Activated T-helper 1 cell treated with anti-CD3 and anti-CD28 coated beads, Interleukin-12 subunit alpha, Interleukin-12 subunit beta, Interleukin-2, Interleukin-4 antibody, amounts not matched to agents 30 ng/mL and 10 ng/mL and 1 ng/mL, durations not matched to agents 14 hours and 24 hours and 36 hours (primary cell): ENCODE data around the gene RPS16. TPM values are rescaled to one million over a fixed set of nuclear protein-coding genes. Genes with fewer than 3 reads are reported as not detected.

Source experiments
- DNase-seq: peaks from one replicate; pipeline ENCODE4 v3.0.0; 2021; ENCODE audit warnings: low spot score
- H3K27ac Mint-ChIP-seq: one replicate; pipeline ENCODE4 v1.8.0; 2021; ENCODE audit warnings: mild to moderate bottlenecking, mixed read lengths
- H3K27me3 Mint-ChIP-seq: one replicate; pipeline ENCODE4 v1.8.0; 2022; ENCODE audit warnings: mild to moderate bottlenecking, moderate library complexity, mixed read lengths; ENCODE audit not compliant: insufficient read depth
- H3K36me3 Mint-ChIP-seq: one replicate; pipeline ENCODE4 v1.8.0; 2021; ENCODE audit warnings: low read depth, mixed read lengths
- H3K4me1 Mint-ChIP-seq: one replicate; pipeline ENCODE4 v1.8.0; 2021; ENCODE audit warnings: low read depth, mixed read lengths
- H3K4me3 Mint-ChIP-seq: one replicate; pipeline ENCODE4 v1.8.0; 2021; ENCODE audit warnings: mild to moderate bottlenecking, moderate library complexity, mixed read lengths
- H3K9me3 Mint-ChIP-seq: one replicate; pipeline ENCODE4 v1.8.0; 2021; ENCODE audit warnings: mixed read lengths
- intact Hi-C: fragments of 100-400 bp; cut with micrococcal nuclease; formaldehyde crosslinking; loops from one replicate; pipeline ENCODE4 v1.15.1; 2024
- total RNA-seq: library from RNA; stranded (reverse); gene quantifications from 2 replicates; pipeline ENCODE4 v1.2.3, GENCODE V29; 2022

RPS16 gene
- total RNA-seq, 1 donor from 2014 or later = 2,532 TPM

GRCh38 chr19:39445196-39446111 lies 9.7 kb upstream of the RPS16 start, which contains the start of gene SUPT5H:
SUPT5H (plus strand) TSS chr19:39445582; CDS start chr19:39445891, 309 bp downstream.
- peak within 1 kb of the TSS; percentile 94 for H3K27ac Mint-ChIP-seq
- peak within 1 kb of the TSS; percentile 91 for H3K4me3 Mint-ChIP-seq
- peak; percentile 97 for DNase-seq
- H3K9me3 Mint-ChIP-seq = no peaks in the 10 kb centered on the region
- intact Hi-C loops = loop anchor here (1.0 to 10.0 kb wide), 11 partner anchors 9 to 645 kb away; partner anchors contain the start of genes EID2, EID2B, FBL and MED29
- H3K4me1 Mint-ChIP-seq = peaks cover 41% of the 10 kb centered on the region
- H3K36me3 Mint-ChIP-seq = peaks cover 27% of the 10 kb centered on the region
- no peaks in the 10 kb centered on the region for H3K27me3 Mint-ChIP-seq

DNA sequence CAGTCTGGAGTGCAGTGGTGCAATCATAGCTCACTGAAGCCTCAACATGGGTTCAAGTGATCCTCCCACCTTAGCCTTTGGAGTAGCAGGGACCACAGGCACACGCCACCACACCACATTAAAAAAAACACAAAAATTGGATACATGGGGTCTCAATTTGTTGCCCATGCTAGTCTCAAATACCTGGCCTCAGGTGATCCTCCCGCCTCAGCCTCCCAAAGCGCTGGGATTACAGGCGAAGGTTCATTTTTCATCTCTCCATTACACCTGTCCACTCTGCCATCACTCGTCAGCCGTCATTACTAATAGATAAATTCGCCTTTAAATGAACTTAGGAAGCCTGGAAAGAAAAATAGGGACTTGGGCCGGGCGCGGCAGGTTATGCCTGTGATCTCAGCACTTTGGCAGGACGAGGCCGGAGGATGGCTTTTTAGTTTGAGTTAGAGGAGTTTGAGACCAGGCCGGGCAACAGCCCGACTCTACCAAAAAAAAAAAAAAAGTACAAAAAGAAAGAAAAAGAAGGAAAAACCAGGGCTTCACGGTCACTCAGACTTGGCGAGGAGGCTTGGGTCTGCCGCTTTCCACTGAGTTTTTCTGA lies 8.9 kb upstream of the RPS16 start:
- DNase-seq = no peak
- intact Hi-C loops = loop anchor here (1.0 to 10.0 kb wide), 11 partner anchors 8 to 646 kb away; partner anchors contain the start of genes EID2, EID2B, FBL and MED29
- Mint-ChIP-seq H3K27me3 (no peaks in the 10 kb centered on the region), H3K4me1 (peaks cover 33% of the 10 kb centered on the region), H3K9me3 (no peaks in the 10 kb centered on the region), H3K36me3 (peaks cover 27% of the 10 kb centered on the region), H3K4me3 (peak overlapping the region; percentile 91), H3K27ac (peak overlapping the region; percentile 94)

DNA sequence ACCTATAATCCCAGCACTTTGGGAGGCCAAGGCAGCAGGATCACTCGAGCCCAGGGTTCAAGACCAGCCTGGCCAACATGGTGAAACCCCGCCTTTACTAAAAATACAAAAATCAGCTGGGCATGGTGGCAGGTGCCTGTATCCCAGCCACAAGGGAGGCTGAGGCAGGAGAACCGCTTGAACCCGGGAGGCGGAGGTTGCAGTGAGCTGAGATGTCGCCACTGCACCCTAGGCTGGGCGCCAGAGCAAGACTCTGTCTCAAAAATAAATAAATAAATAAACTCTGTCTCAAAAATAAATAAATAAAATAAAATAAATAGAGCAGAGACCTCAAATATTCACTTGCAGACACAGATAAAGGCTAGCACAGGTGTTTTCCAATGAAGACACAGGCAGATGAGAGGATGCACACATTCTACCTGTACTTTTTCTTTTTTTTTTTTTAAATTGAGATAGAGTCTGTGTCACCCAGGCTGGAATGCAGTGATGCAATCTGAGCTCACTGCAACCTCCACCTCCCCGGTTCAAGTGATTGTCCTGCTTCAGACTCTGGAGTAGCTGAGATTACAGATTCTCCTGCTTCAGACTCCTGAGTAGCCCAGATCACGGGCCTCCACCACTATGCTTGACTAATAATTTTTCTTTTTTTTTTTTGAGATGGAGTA lies 2.7 kb upstream of the RPS16 start:
- H3K9me3 Mint-ChIP-seq = no peaks in the 10 kb centered on the region
- H3K27ac Mint-ChIP-seq = no peak overlapping the region
- H3K4me1 Mint-ChIP-seq = peaks cover 25% of the 10 kb centered on the region
- peaks cover 22% of the 10 kb centered on the region for H3K36me3 Mint-ChIP-seq
- no peak overlapping the region for H3K4me3 Mint-ChIP-seq
- H3K27me3 Mint-ChIP-seq = no peaks in the 10 kb centered on the region
- no peak for DNase-seq
- intact Hi-C loops = loop anchor here (10.0 kb wide), 1 partner anchor 846 kb away; the partner anchor contains the start of gene AKT2

DNA sequence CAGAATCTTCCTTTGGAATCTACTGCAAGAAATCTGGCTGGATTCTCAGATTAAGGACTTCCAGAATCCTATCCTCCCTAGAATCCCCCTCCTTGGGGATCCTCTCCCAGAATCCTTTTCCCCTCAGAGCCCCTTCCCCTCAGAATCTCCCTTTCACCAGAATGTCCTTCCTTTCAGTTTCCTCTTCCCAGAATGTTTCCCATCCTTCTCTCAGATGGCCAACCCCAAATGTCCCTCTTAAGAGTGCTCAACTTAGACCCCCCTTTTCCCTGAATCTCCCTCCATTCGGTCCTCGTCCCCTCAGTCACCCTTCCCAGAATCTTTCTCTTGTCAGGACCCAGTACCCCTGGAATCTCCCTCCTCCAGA lies 584 bp upstream of the RPS16 start:
- peaks cover 31% of the 10 kb centered on the region for H3K4me1 Mint-ChIP-seq
- peaks cover 31% of the 10 kb centered on the region for H3K36me3 Mint-ChIP-seq
- H3K27ac Mint-ChIP-seq = peak overlapping the region; percentile 99
- intact Hi-C loops = loop anchor here (1.0 to 10.0 kb wide), 5 partner anchors 9 to 848 kb away; partner anchors contain the start of genes AKT2, MED29, PAF1 and PLEKHG2
- DNase-seq = no peak
- H3K4me3 Mint-ChIP-seq = peak overlapping the region; percentile 99
- H3K27me3 Mint-ChIP-seq = no peaks in the 10 kb centered on the region
- no peaks in the 10 kb centered on the region for H3K9me3 Mint-ChIP-seq

DNA sequence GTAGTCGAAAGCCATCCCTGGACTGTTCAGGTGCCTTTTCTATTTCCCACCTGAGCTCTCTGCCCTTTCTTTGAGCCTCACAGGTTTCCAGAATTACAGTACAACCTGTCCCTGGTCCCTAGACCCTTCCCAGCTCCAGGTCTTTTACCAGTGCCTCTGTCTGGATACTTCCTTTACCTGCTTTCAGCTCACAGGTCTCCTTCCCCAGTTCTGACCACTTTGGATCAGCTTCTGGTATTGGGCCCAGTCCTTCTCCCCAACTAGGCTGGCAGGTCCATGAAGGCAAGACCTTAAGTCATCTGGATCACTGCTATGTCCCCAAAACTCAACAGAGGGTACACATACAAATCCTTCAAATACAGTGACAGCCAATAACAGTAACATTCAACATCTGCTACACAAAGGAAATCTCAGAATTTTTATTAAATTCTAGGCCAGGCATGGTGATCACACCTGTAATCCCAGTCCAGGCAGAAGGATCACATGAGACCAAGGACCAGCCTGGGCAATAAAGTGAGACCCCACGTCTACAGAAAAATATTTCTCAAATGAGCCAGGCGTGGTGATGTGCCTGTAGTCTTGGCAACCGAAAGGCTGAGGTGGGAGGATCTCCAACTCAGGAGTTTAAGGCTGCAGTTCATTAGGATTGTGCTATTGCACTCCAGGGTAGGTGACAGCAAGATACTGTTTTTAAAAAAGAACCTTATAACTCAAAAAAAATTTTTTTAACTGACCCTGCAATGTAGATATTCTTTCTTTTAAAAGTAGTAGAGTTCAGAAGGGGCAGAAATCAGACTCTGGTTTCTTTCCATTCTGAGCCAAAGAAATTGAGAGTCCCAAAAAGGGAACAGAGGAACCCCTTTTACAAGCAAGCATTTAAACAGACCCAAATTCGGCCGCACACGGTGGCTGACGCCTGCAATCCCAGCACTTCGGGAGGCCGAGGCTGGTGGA lies 1.3 kb downstream of the RPS16 start:
- intact Hi-C loops = loop anchor here (10.0 kb wide), 1 partner anchor 850 kb away; the partner anchor contains the start of gene AKT2
- peaks cover 35% of the 10 kb centered on the region for H3K36me3 Mint-ChIP-seq
- DNase-seq = no peak
- no peaks in the 10 kb centered on the region for H3K9me3 Mint-ChIP-seq
- H3K4me1 Mint-ChIP-seq = peaks cover 43% of the 10 kb centered on the region
- H3K4me3 Mint-ChIP-seq = peak overlapping the region; percentile 99
- H3K27me3 Mint-ChIP-seq = no peaks in the 10 kb centered on the region
- H3K27ac Mint-ChIP-seq = peak overlapping the region; percentile 99

DNA sequence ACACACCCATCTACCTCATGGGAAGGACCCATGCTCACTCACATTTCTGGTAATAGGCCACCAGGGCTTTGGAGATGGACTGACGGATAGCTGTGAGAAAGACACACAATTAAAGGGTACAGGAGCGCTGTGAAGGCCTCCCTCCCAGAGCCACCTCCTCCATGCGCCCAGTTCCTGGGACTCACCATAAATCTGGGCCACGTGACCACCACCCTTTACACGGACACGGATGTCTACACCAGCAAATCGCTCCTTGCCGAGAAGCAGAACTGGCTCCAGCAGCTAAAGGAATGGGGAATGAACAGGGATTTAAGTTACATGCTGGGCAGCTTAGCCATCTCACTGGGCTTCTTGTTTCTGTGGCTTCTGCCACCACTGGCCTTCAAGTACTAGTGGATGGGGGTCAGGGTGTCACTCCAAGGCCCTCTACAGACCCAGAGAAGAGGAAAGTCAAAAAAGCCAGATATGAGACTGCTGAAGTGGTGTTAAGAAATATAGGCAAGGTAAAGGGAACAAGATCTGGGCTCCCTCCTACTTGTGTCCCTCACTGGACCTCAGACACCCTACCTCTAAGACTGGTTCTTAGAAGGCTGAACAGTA lies 2.2 kb downstream of the RPS16 start:
- intact Hi-C loops = loop anchor here (10.0 kb wide), 1 partner anchor 851 kb away; the partner anchor contains the start of gene AKT2
- Mint-ChIP-seq H3K27me3 (no peaks in the 10 kb centered on the region), H3K9me3 (no peaks in the 10 kb centered on the region), H3K36me3 (peaks cover 35% of the 10 kb centered on the region), H3K27ac (peak overlapping the region; percentile 99), H3K4me3 (peak overlapping the region; percentile 99), H3K4me1 (peaks cover 43% of the 10 kb centered on the region)
- no peak for DNase-seq

GRCh38 chr19:39432677-39433025 lies 3.1 kb downstream of the RPS16 start:
- DNase-seq = no peak
- intact Hi-C loops = loop anchor here (10.0 kb wide), 1 partner anchor 852 kb away; the partner anchor contains the start of gene AKT2
- Mint-ChIP-seq H3K36me3 (peaks cover 35% of the 10 kb centered on the region), H3K27me3 (no peaks in the 10 kb centered on the region), H3K9me3 (no peaks in the 10 kb centered on the region), H3K4me1 (peaks cover 43% of the 10 kb centered on the region), H3K27ac (peak overlapping the region; percentile 99), H3K4me3 (peak overlapping the region; percentile 99)

DNA sequence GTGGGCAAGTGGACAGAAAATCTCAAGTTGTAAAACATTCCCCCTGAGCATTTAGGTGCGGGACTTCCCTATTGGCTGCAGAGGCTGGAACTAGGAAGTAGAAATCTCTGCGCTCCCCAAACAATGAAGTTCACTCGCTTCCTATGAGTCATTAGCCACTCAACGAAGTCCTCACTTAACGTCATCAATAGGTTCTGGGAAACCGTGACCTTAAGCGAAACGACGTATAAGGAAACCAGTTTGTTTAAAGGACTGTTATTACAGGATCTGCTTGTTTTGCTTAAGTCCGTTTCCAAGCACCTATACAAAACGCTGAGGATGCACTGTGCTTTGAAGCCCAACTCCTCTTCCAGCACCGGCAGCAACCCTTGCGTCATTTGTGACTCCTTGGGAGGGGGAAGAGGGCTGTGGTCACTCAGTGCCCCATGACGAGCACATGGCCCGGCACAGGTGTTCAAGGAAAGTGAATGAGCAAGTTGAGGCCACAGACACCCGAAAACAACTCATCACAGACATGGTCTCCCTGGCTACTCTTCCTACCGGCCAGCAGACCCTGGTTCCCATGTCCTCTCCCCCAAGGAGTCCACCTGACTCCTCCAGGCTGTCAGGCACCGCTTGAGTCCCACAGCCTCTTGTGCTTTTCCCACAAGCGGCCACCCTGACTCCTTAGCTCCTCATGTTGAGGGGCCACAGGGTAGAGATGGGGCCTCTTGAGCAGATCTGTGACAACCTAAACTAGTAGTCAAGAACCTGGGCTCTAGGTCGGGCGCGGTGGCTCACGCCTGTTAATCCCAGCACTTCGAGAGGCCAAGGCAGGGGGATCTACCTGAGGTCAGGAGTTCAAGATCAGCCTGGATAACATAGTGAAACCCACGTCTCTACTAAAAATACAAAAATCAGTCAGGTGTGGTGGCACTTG lies 4.8 kb downstream of the RPS16 start:
- Mint-ChIP-seq H3K27me3 (no peaks in the 10 kb centered on the region), H3K36me3 (peaks cover 38% of the 10 kb centered on the region), H3K4me3 (peak overlapping the region; percentile 53), H3K4me1 (peaks cover 32% of the 10 kb centered on the region), H3K27ac (peak overlapping the region; percentile 96), H3K9me3 (no peaks in the 10 kb centered on the region)
- peak; percentile 71 for DNase-seq
- intact Hi-C loops = loop anchor here (1.0 to 10.0 kb wide), 5 partner anchors 14 to 854 kb away; partner anchors contain the start of genes AKT2, MED29, PAF1 and PLEKHG2

GRCh38 chr19:39428283-39429112 lies 7.3 kb downstream of the RPS16 start:
- Mint-ChIP-seq H3K4me3 (no peak overlapping the region), H3K4me1 (peaks cover 19% of the 10 kb centered on the region), H3K9me3 (no peaks in the 10 kb centered on the region), H3K27me3 (no peaks in the 10 kb centered on the region), H3K27ac (no peak overlapping the region), H3K36me3 (peaks cover 27% of the 10 kb centered on the region)
- no peak for DNase-seq
- intact Hi-C loops = no loop called here

DNA sequence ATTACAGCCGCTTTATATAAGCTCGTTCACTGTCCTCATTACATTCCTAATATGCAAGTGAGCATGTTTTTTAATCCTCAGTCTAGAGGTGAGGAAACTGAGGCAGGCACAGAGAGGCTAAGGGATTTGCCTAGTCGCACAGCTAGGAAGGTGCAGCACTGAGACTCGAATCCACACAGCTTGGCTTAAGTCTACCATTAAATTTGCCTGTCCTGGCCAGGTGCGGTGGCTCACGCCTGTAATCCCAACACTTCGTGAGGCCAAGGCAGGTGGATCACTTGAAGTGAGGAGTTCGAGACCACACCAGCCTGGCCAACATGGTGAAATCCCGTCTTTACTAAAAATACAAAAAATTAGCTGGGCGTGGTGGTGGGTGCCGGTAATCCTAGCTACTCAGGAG lies 8.0 kb downstream of the RPS16 start:
- H3K4me3 Mint-ChIP-seq = no peak overlapping the region
- no peaks in the 10 kb centered on the region for H3K9me3 Mint-ChIP-seq
- DNase-seq = no peak
- no peak overlapping the region for H3K27ac Mint-ChIP-seq
- peaks cover 12% of the 10 kb centered on the region for H3K4me1 Mint-ChIP-seq
- intact Hi-C loops = no loop called here
- H3K36me3 Mint-ChIP-seq = peaks cover 23% of the 10 kb centered on the region
- H3K27me3 Mint-ChIP-seq = no peaks in the 10 kb centered on the region
